GM12892 (cell line): ENCODE measurements around the gene UBASH3B.

Experiments used
- POLR2A ChIP-seq: IDR thresholded peaks from 2 replicates; pipeline ENCODE4 v1.6.1; 2011; ENCODE audit warnings: low read depth, low read length, control low read depth
- POLR2AphosphoS5 ChIP-seq: IDR thresholded peaks from 2 replicates; pipeline ENCODE4 v1.6.1; 2011; ENCODE audit warnings: low read depth, low read length, control low read depth
- TAF1 ChIP-seq: IDR thresholded peaks from 2 replicates; pipeline ENCODE4 v1.6.1; 2011; ENCODE audit warnings: low read depth, mild to moderate bottlenecking, control low read depth, low read length, borderline replicate concordance

GRCh38 chr11:122863704-122864326, 208.3 kb downstream of the UBASH3B start:
- no peak for TF ChIP-seq POLR2A
- no peak for TF ChIP-seq POLR2AphosphoS5
- no peak for TF ChIP-seq TAF1
